T-helper 1 cell treated with Interleukin-12 subunit alpha and Interleukin-12 subunit beta and Interleukin-4 antibody, amounts not matched to agents 30 ng/mL and 1 ng/mL, for 36 hours (primary cell): ENCODE data around the gene NUDT14. TPM values are rescaled to one million over a fixed set of nuclear protein-coding genes. Genes with fewer than 3 reads are reported as not detected.

Source experiments
- intact Hi-C: fragments of 100-400 bp; cut with micrococcal nuclease; formaldehyde crosslinking; loops from one replicate; pipeline ENCODE4 v1.15.1; 2024
- total RNA-seq: library from RNA; stranded (reverse); gene quantifications from 2 replicates; pipeline ENCODE4 v1.2.3, GENCODE V29; 2022

The NUDT14 gene
- total RNA-seq, 1 donor from 2014 or later: 34.0 TPM

GRCh38 chr14:105200074-105200473, 19.0 kb upstream of the NUDT14 start:
- intact Hi-C loops: loop anchor here (5.0 kb wide), 1 partner anchor 67 kb away; no protein-coding TSS in a partner anchor

GRCh38 chr14:105199093-105199492, 18.0 kb upstream of the NUDT14 start:
- intact Hi-C loops: loop anchor here (5.0 kb wide), 1 partner anchor 107 kb away; no protein-coding TSS in a partner anchor

GRCh38 chr14:105198588-105198987, 17.5 kb upstream of the NUDT14 start:
- intact Hi-C loops: loop anchor here (5.0 kb wide), 1 partner anchor 106 kb away; no protein-coding TSS in a partner anchor

GRCh38 chr14:105197211-105197641, 16.1 kb upstream of the NUDT14 start:
- intact Hi-C loops: loop anchor here (5.0 kb wide), 1 partner anchor 105 kb away; no protein-coding TSS in a partner anchor

GRCh38 chr14:105196265-105196960, 15.3 kb upstream of the NUDT14 start:
- intact Hi-C loops: loop anchor here (5.0 kb wide), 1 partner anchor 104 kb away; no protein-coding TSS in a partner anchor

GRCh38 chr14:105195522-105196264, 14.6 kb upstream of the NUDT14 start:
- intact Hi-C loops: loop anchor here (2.0 to 5.0 kb wide), 2 partner anchors 27 to 103 kb away; partner anchors contain the start of gene JAG2

GRCh38 chr14:105195051-105195450, 13.9 kb upstream of the NUDT14 start:
- intact Hi-C loops: loop anchor here (2.0 to 5.0 kb wide), 2 partner anchors 26 to 103 kb away; partner anchors contain the start of gene JAG2

GRCh38 chr14:105193916-105194782, 13.0 kb upstream of the NUDT14 start:
- intact Hi-C loops: loop anchor here (2.0 kb wide), 1 partner anchor 25 kb away; the partner anchor contains the start of gene JAG2

- intact Hi-C loops: no loop called here
Observed at GRCh38 chr14:105192866-105193731, 12.0 kb upstream of the NUDT14 start.

- intact Hi-C loops: no loop called here
Observed at GRCh38 chr14:105187935-105188524, 6.9 kb upstream of the NUDT14 start.

GRCh38 chr14:105187116-105187515, 6.0 kb upstream of the NUDT14 start:
- intact Hi-C loops: no loop called here

GRCh38 chr14:105185973-105186372, 4.9 kb upstream of the NUDT14 start:
- intact Hi-C loops: no loop called here

- intact Hi-C loops: no loop called here
Observed at GRCh38 chr14:105185001-105185400, 3.9 kb upstream of the NUDT14 start.

- intact Hi-C loops: no loop called here
Observed at GRCh38 chr14:105184461-105184860, 3.3 kb upstream of the NUDT14 start.

GRCh38 chr14:105182296-105183020, 1.3 kb upstream of the NUDT14 start:
- intact Hi-C loops: no loop called here

- intact Hi-C loops: loop anchor here (1.0 kb wide), 2 partner anchors 91 to 120 kb away; partner anchors contain the start of gene BRF1
Observed at GRCh38 chr14:105181549-105182295, 610 bp upstream of the NUDT14 start.

- intact Hi-C loops: no loop called here
Observed at GRCh38 chr14:105179191-105179590, 1.9 kb downstream of the NUDT14 start.

GRCh38 chr14:105178868-105179140, 2.3 kb downstream of the NUDT14 start:
- intact Hi-C loops: no loop called here
